ENCODE measurements around the gene MMAB. TPM values are rescaled to one million over a fixed set of nuclear protein-coding genes. Genes with fewer than 3 reads are reported as not detected.
A peak's percentile ranks its signal among the peaks of the same experiment; 100 is the strongest.

Gene MMAB
- total RNA-seq, 1 donor from 2014 or later: 24.7 TPM

- peak overlapping the region; percentile 67 for H3K27ac ChIP-seq
- peaks cover 14% of the 10 kb centered on the region for H3F3A ChIP-seq (ENCODE audit: low read depth)
- H3K36me3 ChIP-seq: no peaks in the 10 kb centered on the region
- no peaks in the 10 kb centered on the region for H3K27me3 ChIP-seq
- Mint-ChIP-seq H3K9me3 (no peaks in the 10 kb centered on the region), H3K4me1 (peaks cover 34% of the 10 kb centered on the region), H3K4me3 (peak overlapping the region; percentile 64), H3K27me3 (ENCODE audit: insufficient read depth, low read depth) (peaks cover 4% of the 10 kb centered on the region), H3K36me3 (peaks cover 17% of the 10 kb centered on the region), H3K27ac (peak overlapping the region; percentile 78)
- peak overlapping the region; percentile 31 for H3K4me2 ChIP-seq
- H4K20me1 ChIP-seq (ENCODE audit: low read depth): no peaks in the 10 kb centered on the region
- TF ChIP-seq, protein P1, sequence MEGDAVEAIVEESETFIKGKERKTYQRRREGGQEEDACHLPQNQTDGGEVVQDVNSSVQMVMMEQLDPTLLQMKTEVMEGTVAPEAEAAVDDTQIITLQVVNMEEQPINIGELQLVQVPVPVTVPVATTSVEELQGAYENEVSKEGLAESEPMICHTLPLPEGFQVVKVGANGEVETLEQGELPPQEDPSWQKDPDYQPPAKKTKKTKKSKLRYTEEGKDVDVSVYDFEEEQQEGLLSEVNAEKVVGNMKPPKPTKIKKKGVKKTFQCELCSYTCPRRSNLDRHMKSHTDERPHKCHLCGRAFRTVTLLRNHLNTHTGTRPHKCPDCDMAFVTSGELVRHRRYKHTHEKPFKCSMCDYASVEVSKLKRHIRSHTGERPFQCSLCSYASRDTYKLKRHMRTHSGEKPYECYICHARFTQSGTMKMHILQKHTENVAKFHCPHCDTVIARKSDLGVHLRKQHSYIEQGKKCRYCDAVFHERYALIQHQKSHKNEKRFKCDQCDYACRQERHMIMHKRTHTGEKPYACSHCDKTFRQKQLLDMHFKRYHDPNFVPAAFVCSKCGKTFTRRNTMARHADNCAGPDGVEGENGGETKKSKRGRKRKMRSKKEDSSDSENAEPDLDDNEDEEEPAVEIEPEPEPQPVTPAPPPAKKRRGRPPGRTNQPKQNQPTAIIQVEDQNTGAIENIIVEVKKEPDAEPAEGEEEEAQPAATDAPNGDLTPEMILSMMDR (IDR thresholded peaks at IDR 0.05): no peak
- H3K9me3 ChIP-seq (ENCODE audit: low read depth): no peaks in the 10 kb centered on the region
- no peak overlapping the region for H3K4me3 ChIP-seq
- H3K9ac ChIP-seq: no peak overlapping the region
- peaks cover 26% of the 10 kb centered on the region for H3K4me1 ChIP-seq
- H2AFZ ChIP-seq (replicated peaks): no peak overlapping the region
- H3K79me2 ChIP-seq (ENCODE audit: low read depth): no peaks in the 10 kb centered on the region
- peak; percentile 27 for DNase-seq (ENCODE audit: low spot score)
Measured at GRCh38 chr12:109588461-109589239, 15.3 kb upstream of the MMAB start.

GRCh38 chr12:109587921-109588320 lies 14.6 kb upstream of the MMAB start:
- no peak overlapping the region for H2AFZ ChIP-seq (replicated peaks)
- no peaks in the 10 kb centered on the region for H3K27me3 ChIP-seq
- H3F3A ChIP-seq (ENCODE audit: low read depth): peaks cover 14% of the 10 kb centered on the region
- peaks cover 34% of the 10 kb centered on the region for H3K4me1 Mint-ChIP-seq
- no peaks in the 10 kb centered on the region for H3K36me3 ChIP-seq
- TF ChIP-seq EZH2 (IDR thresholded peaks at IDR 0.05) (no peak), EZH2phosphoT487 (IDR thresholded peaks at IDR 0.05) (no peak)
- TF ChIP-seq, protein P1 (IDR thresholded peaks at IDR 0.05): no peak
- no peak overlapping the region for H3K4me3 Mint-ChIP-seq
- peak overlapping the region; percentile 78 for H3K27ac Mint-ChIP-seq
- H3K4me2 ChIP-seq: no peak overlapping the region
- no peaks in the 10 kb centered on the region for H4K20me1 ChIP-seq (ENCODE audit: low read depth)
- no peak for DNase-seq (ENCODE audit: low spot score)
- peaks cover 26% of the 10 kb centered on the region for H3K4me1 ChIP-seq
- H3K9me3 Mint-ChIP-seq: no peaks in the 10 kb centered on the region
- H3K9me3 ChIP-seq (ENCODE audit: low read depth): no peaks in the 10 kb centered on the region
- H3K27me3 Mint-ChIP-seq (ENCODE audit: insufficient read depth, low read depth): peaks cover 4% of the 10 kb centered on the region
- H3K36me3 Mint-ChIP-seq: peaks cover 18% of the 10 kb centered on the region
- H3K9ac ChIP-seq: no peak overlapping the region
- no peak overlapping the region for H3K27ac ChIP-seq
- no peak overlapping the region for H3K4me3 ChIP-seq
- no peaks in the 10 kb centered on the region for H3K79me2 ChIP-seq (ENCODE audit: low read depth)

GRCh38 chr12:109586385-109587296 lies 13.3 kb upstream of the MMAB start:
- H3K27ac Mint-ChIP-seq: peak overlapping the region; percentile 46
- peaks cover 15% of the 10 kb centered on the region for H3K36me3 Mint-ChIP-seq
- Histone ChIP-seq H3K27me3 (no peaks in the 10 kb centered on the region), H3K4me2 (peak overlapping the region; percentile 18), H3K4me3 (no peak overlapping the region), H3K9ac (no peak overlapping the region), H3K36me3 (no peaks in the 10 kb centered on the region), H3K79me2 (ENCODE audit: low read depth) (no peaks in the 10 kb centered on the region), H4K20me1 (ENCODE audit: low read depth) (no peaks in the 10 kb centered on the region), H2AFZ (replicated peaks) (no peak overlapping the region), H3K9me3 (ENCODE audit: low read depth) (no peaks in the 10 kb centered on the region), H3K4me1 (peaks cover 26% of the 10 kb centered on the region), H3F3A (ENCODE audit: low read depth) (peaks cover 14% of the 10 kb centered on the region), H3K27ac (peak overlapping the region; percentile 37)
- DNase-seq (ENCODE audit: low spot score): peak; percentile 50
- no peak overlapping the region for H3K4me3 Mint-ChIP-seq
- peaks cover 4% of the 10 kb centered on the region for H3K27me3 Mint-ChIP-seq (ENCODE audit: insufficient read depth, low read depth)
- no peaks in the 10 kb centered on the region for H3K9me3 Mint-ChIP-seq
- TF ChIP-seq, protein P1 (IDR thresholded peaks at IDR 0.05): no peak
- TF ChIP-seq EZH2phosphoT487 (IDR thresholded peaks at IDR 0.05) (no peak), EZH2 (IDR thresholded peaks at IDR 0.05) (no peak)
- peaks cover 34% of the 10 kb centered on the region for H3K4me1 Mint-ChIP-seq
